Measurements from ENCODE around the gene C12orf76.
"Not testable (repeated sequence)": the region's sequence is repeated elsewhere in the genome, so short reads cannot be mapped to it uniquely, and the experiment has no call there.

The C12orf76 gene

DNA sequence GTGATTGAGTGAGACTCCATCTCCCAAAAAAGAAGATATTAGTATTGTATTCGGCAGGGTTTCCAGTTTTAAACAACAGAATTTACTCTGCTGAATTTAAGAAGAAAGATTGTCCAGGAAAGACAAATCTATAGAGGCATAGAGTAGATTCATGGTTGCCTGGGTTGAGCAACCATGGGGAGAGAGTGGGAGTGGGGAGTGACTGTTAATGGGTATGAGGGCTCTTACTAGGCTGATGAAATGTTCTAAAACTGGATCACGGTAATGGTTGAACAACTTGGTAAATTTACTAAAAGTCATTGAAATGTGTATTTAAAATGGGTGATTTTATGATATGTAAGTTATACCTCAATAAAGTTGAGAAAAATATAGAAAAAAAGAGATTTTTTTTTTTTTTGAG, 13.9 kb upstream of the C12orf76 start:
- DNase-seq = no peak

DNA sequence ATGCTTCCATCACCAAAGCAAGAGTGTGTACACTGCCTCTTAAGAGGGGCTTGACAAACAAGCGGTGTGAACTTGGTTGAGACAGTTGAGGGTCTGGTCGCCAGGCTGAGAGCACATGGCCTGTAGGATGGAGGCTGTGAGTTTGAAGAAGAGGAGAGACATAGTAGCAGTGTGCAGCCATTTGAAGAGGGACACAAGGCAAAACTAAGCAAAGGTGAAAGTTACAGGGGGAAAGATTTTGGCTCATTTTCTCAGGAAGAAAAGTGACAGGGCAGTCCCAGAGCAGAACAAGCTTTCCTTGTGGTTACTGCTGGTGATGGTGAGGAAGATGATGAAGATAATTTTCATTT, 11.3 kb upstream of the C12orf76 start:
- DNase-seq = no peak

GRCh38 chr12:110058875-110059615, 10.7 kb upstream of the C12orf76 start:
- DNase-seq = no peak

DNA sequence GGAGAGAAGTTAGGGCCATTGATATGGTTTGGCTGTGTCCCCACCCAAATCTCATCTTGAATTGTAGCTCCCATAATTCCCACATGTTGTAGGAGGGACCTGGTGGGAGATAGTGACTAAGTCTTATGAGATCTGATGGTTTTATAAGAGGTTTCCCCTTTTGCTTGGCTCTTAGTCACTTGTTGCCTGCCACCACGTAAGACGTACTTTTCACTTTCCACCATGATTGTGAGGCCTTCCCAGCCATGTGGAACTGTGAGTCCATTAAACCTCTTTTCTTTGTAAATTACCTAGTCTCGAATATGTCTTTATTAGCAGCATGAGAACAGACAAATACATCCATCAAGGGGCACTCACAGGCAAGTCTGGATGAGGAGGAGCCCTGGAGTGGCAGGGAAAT, 8.3 kb upstream of the C12orf76 start:
- not testable (repeated sequence) for DNase-seq

- not testable (repeated sequence) for DNase-seq
These were observed 7.3 kb upstream of the C12orf76 start for GRCh38 chr12:110055375-110056352.

GRCh38 chr12:110050927-110051326, 2.6 kb upstream of the C12orf76 start:
- no peak for DNase-seq

GRCh38 chr12:110049666-110050065, 1.3 kb upstream of the C12orf76 start:
- not testable (repeated sequence) for DNase-seq

GRCh38 chr12:110049034-110049433, 712 bp upstream of the C12orf76 start:
- DNase-seq = not testable (repeated sequence)

- no peak for DNase-seq
These were observed 903 bp downstream of the C12orf76 start for GRCh38 chr12:110047297-110047940.

- DNase-seq = no peak
These were observed 1.7 kb downstream of the C12orf76 start for GRCh38 chr12:110046451-110047187.

GRCh38 chr12:110042264-110042663, 6.1 kb downstream of the C12orf76 start:
- no peak for DNase-seq

- no peak for DNase-seq
These were observed 9.1 kb downstream of the C12orf76 start for GRCh38 chr12:110039085-110039807.

GRCh38 chr12:110038741-110039084, 9.6 kb downstream of the C12orf76 start:
- DNase-seq = no peak

GRCh38 chr12:110037315-110037714, 11.0 kb downstream of the C12orf76 start:
- DNase-seq = no peak

GRCh38 chr12:110035534-110036104, 12.7 kb downstream of the C12orf76 start:
- DNase-seq = no peak

GRCh38 chr12:110033888-110034287, 14.4 kb downstream of the C12orf76 start:
- no peak for DNase-seq

- DNase-seq = no peak
These were observed 19.0 kb downstream of the C12orf76 start for GRCh38 chr12:110029290-110029815.

GRCh38 chr12:110028323-110028722, 20.0 kb downstream of the C12orf76 start:
- no peak for DNase-seq

DNA sequence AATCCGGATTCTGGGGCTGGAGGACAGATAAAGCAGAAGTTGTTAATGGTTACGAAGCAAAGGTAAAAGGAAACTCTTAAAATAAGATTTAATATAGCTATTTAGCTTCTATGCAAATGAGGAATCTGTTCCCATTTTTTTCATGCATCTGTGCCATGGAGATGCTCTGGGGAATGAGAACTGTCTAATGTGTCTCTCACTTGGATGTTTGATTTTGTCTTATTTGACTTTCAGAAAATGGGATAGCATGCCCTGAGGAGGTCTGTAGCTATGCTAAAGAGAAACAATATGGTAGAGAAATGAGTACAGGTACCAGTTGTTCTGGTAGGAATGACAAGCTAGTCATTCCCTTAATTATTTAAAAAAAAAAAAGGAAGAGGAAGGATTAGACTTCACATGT, 24.3 kb downstream of the C12orf76 start:
- DNase-seq = no peak

DNA sequence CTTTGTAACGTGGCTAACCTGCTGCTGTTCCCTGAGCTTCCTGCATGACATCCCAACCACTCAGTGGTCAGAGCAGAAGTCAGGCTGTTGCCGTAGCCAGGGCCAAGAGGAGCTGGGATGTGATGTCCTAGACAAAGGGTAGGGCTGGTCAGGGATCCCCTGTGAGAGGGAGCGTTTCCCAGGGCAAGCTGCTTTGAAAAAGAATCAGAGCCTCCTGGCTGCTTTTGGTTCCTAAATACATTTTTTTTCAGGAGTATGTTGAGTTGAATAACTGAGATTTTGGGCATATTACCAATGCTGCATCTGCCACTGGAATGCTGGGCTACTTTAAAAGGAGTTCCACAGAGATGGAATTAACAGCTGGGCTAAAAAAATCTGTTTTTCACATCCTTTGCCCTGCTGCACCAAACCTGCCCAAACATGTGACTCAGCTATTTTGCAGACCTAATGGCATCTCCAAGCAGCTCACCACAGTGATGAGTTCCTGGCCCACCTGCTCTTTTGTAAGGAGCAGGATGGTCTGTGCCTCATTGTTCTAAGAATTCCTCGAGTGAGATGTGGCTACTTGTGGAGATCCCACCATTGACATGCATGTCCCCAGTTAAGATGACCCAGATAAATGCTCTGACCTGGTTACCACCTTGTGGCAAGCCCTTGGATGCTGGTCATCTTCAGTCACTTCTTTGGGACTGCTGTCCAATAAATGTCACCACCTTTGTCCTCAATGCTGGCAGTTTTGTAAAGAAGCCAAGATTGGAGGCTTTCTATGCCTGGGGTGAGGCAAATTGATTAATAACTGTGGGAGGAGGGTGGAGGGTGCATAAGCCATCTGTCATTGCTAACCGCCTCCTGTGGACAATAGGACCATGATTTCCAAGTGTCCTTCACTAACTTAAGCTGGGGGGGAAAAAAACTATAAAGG, 25.0 kb downstream of the C12orf76 start:
- DNase-seq = no peak

Data from activated CD8-positive, alpha-beta memory T cell treated with anti-CD3 and anti-CD28 coated beads, Interleukin-2, amount 50 U/mL, for 48 hours (primary cell).